GM12878 (cell line): ENCODE measurements around the gene RHOB. TPM values are rescaled to one million over a fixed set of nuclear protein-coding genes. Genes with fewer than 3 reads are reported as not detected.

ENCODE experiments used
- ATAC-seq: fragments of 200-7000 bp; cut with Tn5 transposase; 3 replicates; pipeline ENCODE4 v1.9.1; 2020; ENCODE audit warnings: mild to moderate bottlenecking, moderate library complexity
- BruUV-seq: library from RNA; stranded (reverse); fragments of 400-500 nt; replicated peaks from 2 replicates; lab custom pipeline; 2021; lab: Mats Ljungman, UMichigan
- CTCF ChIA-PET: fragments of 300-600 bp; sonication (Branson Sonifier 250); formaldehyde crosslinking; extraction: SDS; loops from one replicate; lab custom pipeline; 2021; ENCODE audit warnings: inconsistent platforms; lab: Yijun Ruan, JAX
- POLR2A ChIA-PET: fragments of 350-600 bp; formaldehyde crosslinking; extraction: SDS; loops from one replicate; lab custom pipeline; 2021; ENCODE audit warnings: inconsistent platforms; lab: Charles Lee
- RAD21 ChIA-PET: fragments of 300-600 bp; sonication (Branson Sonifier 250); formaldehyde crosslinking; loops from one replicate; lab custom pipeline; 2023; ENCODE audit warnings: antibody characterized with exemption; ENCODE audit not compliant: unreplicated experiment; lab: Charles Lee
- SMC1A ChIA-PET: fragments of 300-600 bp; sonication (Branson Sonifier 250); formaldehyde crosslinking; loops from one replicate; lab custom pipeline; 2023; ENCODE audit not compliant: unreplicated experiment, uncharacterized antibody; lab: Charles Lee
- DNase-seq: peaks from one replicate; pipeline ENCODE4 v3.0.0-alpha.2; 2011; ENCODE audit warnings: low read depth, low spot score
- FAIRE-seq: peaks from 3 replicates; lab custom pipeline; 2011; peaks lifted over from hg19 to GRCh38; lab: Jason Lieb, UNC
- H2AFZ ChIP-seq: 2 replicates; pipeline ENCODE4 v1.6.0; 2011; ENCODE audit warnings: low read depth, low read length, control low read depth; ENCODE audit not compliant: control insufficient read depth
- H3K27ac ChIP-seq: 2 replicates; pipeline ENCODE4 v1.5.1; 2011; ENCODE audit warnings: control low read depth; ENCODE audit not compliant: control insufficient read depth, insufficient read depth
- H3K27me3 ChIP-seq, 2 experiments: replicated peaks in 1 of 2; 2 replicates each; pipeline versions ENCODE4 v1.6.0 to v1.6.1; 2011; ENCODE audit warnings: low read length in 1 of 2; ENCODE audit not compliant: control insufficient read depth in 2 of 2, insufficient read depth in 2 of 2
- H3K36me3 ChIP-seq, 2 experiments: 2 replicates each; pipeline ENCODE4 v1.5.1; 2011; ENCODE audit warnings: low read length in 1 of 2; ENCODE audit not compliant: control insufficient read depth in 2 of 2, insufficient read depth in 2 of 2
- H3K4me1 ChIP-seq: 2 replicates; pipeline ENCODE4 v1.6.1; 2011; ENCODE audit warnings: mild to moderate bottlenecking, low read length, moderate library complexity, mixed read lengths; ENCODE audit not compliant: control insufficient read depth, insufficient read depth
- H3K4me2 ChIP-seq: 2 replicates; pipeline ENCODE4 v1.6.0; 2011; ENCODE audit warnings: control low read depth; ENCODE audit not compliant: control insufficient read depth, insufficient read depth
- H3K4me3 ChIP-seq: fragments of 200-600 bp; sonication (generic); 2 replicates; pipeline ENCODE4 v1.5.1; 2016
- H3K79me2 ChIP-seq: 2 replicates; pipeline ENCODE4 v1.6.0; 2011; ENCODE audit warnings: low read length; ENCODE audit not compliant: control insufficient read depth, insufficient read depth
- H3K9ac ChIP-seq: 2 replicates; pipeline ENCODE4 v1.8.0; 2011; ENCODE audit warnings: low read length, control low read depth, mixed read lengths; ENCODE audit not compliant: control insufficient read depth, insufficient read depth
- H3K9me3 ChIP-seq: replicated peaks from 3 replicates; pipeline ENCODE4 v1.5.1; 2011; ENCODE audit warnings: mild to moderate bottlenecking, low read length; ENCODE audit not compliant: control insufficient read depth, insufficient read depth
- H4K20me1 ChIP-seq: 2 replicates; pipeline ENCODE4 v1.6.0; 2011; ENCODE audit not compliant: control insufficient read depth, insufficient read depth
- DPF2 ChIP-seq: fragments of 450-650 bp; IDR thresholded peaks from 2 replicates; pipeline ENCODE4 v1.6.1; 2017; ENCODE audit warnings: mild to moderate bottlenecking
- FOXM1 ChIP-seq: IDR thresholded peaks from 2 replicates; pipeline ENCODE4 v1.6.1; 2012; ENCODE audit warnings: low read depth, mild to moderate bottlenecking, inconsistent platforms, low read length, moderate library complexity
- GATAD2B ChIP-seq: fragments of 450-650 bp; conservative IDR thresholded peaks from 2 replicates; pipeline ENCODE4 v1.6.1; 2017; ENCODE audit warnings: low read depth, mild to moderate bottlenecking, moderate library complexity
- KLF5 ChIP-seq: fragments of 450-650 bp; IDR thresholded peaks from 2 replicates; pipeline ENCODE4 v1.6.1; 2014; ENCODE audit warnings: mild to moderate bottlenecking; ENCODE audit not compliant: partially characterized antibody
- MEF2A ChIP-seq: IDR thresholded peaks from 2 replicates; pipeline ENCODE4 v1.6.1; 2011; ENCODE audit warnings: low read depth, mild to moderate bottlenecking, low read length, moderate library complexity; ENCODE audit not compliant: insufficient read depth
- MLLT1 ChIP-seq: fragments of 450-650 bp; IDR thresholded peaks from 2 replicates; pipeline ENCODE4 v1.6.1; 2016; ENCODE audit warnings: mild to moderate bottlenecking
- NFYB ChIP-seq: IDR thresholded peaks from 2 replicates; pipeline ENCODE4 v1.6.1; 2011; ENCODE audit warnings: low read depth, mild to moderate bottlenecking, low read length, improper control_type of control experiment, moderate library complexity; ENCODE audit not compliant: insufficient read depth
- RUNX3 ChIP-seq: IDR thresholded peaks from 2 replicates; pipeline ENCODE4 v1.6.1; 2012; ENCODE audit warnings: low read length, inconsistent platforms
- ZNF217 ChIP-seq: fragments of 450-650 bp; IDR thresholded peaks from 2 replicates; pipeline ENCODE4 v1.6.1; 2017; ENCODE audit warnings: antibody characterized with exemption, mild to moderate bottlenecking
- ZNF384 ChIP-seq: IDR thresholded peaks from 2 replicates; pipeline ENCODE4 v1.6.1; 2012; ENCODE audit warnings: low read depth, mild to moderate bottlenecking, low read length, improper control_type of control experiment, borderline replicate concordance
- ZSCAN29 ChIP-seq: fragments of 450-650 bp; IDR thresholded peaks from 2 replicates; pipeline ENCODE4 v1.6.1; 2017; ENCODE audit warnings: mild to moderate bottlenecking, moderate library complexity
- WGBS: methylation state at CpG from one replicate; pipeline ENCODE4 v1.1.6; 2016; ENCODE audit warnings: low lambda C conversion rate; ENCODE audit not compliant: insufficient replicate concordance, insufficient coverage; ENCODE audit errors: missing lambda C conversion rate; 5-methylcytosine and 5-hydroxymethylcytosine counted together
- in situ Hi-C: fragments of 300-500 bp; cut with MboI; formaldehyde crosslinking; loops from 9 replicates; pipeline ENCODE4 v1.14.3; 2018; ENCODE audit warnings: mixed read lengths
- intact Hi-C: fragments of 100-400 bp; cut with micrococcal nuclease; formaldehyde crosslinking; loops from one replicate; pipeline ENCODE4 v1.14.2; 2022; ENCODE audit not compliant: unreplicated experiment
- polyA plus RNA-seq, 11 experiments: library from polyadenylated mRNA; depleted of rRNA in 4 of 11; unstranded in 6 of 11; stranded (reverse) in 5 of 11; fragments of >200 nt; fragmentation: Nextera tagmentation in 4 of 11; fragmentation: Illumina TruSeq in 1 of 11; extraction: Ambion mirVana in 4 of 11; extraction: Trizol in 1 of 11; gene quantifications; 1 replicate in 1 of 11; 2 replicates in 10 of 11; pipeline versions ENCODE4 v1.2.1 to v1.2.3, GENCODE V29; 2011 to 2016; ENCODE audit warnings: inconsistent platforms in 2 of 11, missing spikeins in 2 of 11, low read depth in 1 of 11
- total RNA-seq, 4 experiments: library from RNA; depleted of rRNA in 3 of 4; stranded (reverse); fragments of >200 nt in 3 of 4; fragmentation: Illumina TruSeq in 1 of 4; extraction: Trizol in 1 of 4; gene quantifications; 2 replicates each; pipeline versions ENCODE4 v1.2.1 to v1.2.3, GENCODE V29; 2013 to 2021

Gene RHOB
- total and polyA plus RNA-seq, 10 of the 15 experiments (the other 5 are each of a cell fraction or from before 2014, with no cell fraction given) = 0.03 to 4.5 (median 1.2) TPM

- TF ChIP-seq ZSCAN29 = no peak
- TF ChIP-seq ZNF217 = no peak
Measured at GRCh38 chr2:20401489-20401835, 45.4 kb upstream of the RHOB start (continued).

- BruUV-seq = no TSS peak
- no peak for TF ChIP-seq DPF2
- TF ChIP-seq MEF2A = no peak
- TF ChIP-seq NFYB = no peak
- TF ChIP-seq KLF5 = no peak
- TF ChIP-seq MLLT1 = no peak
- TF ChIP-seq FOXM1 = no peak
- TF ChIP-seq RUNX3 = no peak
- TF ChIP-seq ZNF384 = no peak
- TF ChIP-seq GATAD2B = no peak
- ATAC-seq (no peak), DNase-seq (no peak), FAIRE-seq (no peak)
- 88% methylated on average over 5 of the region's 5 CpGs for WGBS
- Histone ChIP-seq H3K9ac (no peak overlapping the region), H3K79me2 (no peaks in the 10 kb centered on the region), H3K4me3 (no peak overlapping the region), H3K36me3 (no peaks in the 10 kb centered on the region), H4K20me1 (no peaks in the 10 kb centered on the region), H3K27ac (no peak overlapping the region), H2AFZ (no peak overlapping the region), H3K4me1 (no peaks in the 10 kb centered on the region), H3K9me3 (peaks cover 2% of the 10 kb centered on the region; the same call in 2 of the 3 replicates), H3K4me2 (no peak overlapping the region), H3K27me3 (no peaks in the 10 kb centered on the region)
- intact Hi-C loops (no loop called here), in situ Hi-C loops (no loop called here)
- ChIA-PET POLR2A (interaction anchor here (0.7 kb wide), 1 partner anchor 195 kb away, joined by 5 read pairs; no protein-coding TSS in a partner anchor), RAD21 (interaction anchor here (2.4 kb wide), 1 partner anchor 8 kb away, joined by 9 read pairs; no protein-coding TSS in a partner anchor), SMC1A (interaction anchor here (0.6 to 2.1 kb wide), 11 partner anchors 8 to 228 kb away, joined by 3 to 6 read pairs (median 3); no protein-coding TSS in a partner anchor), CTCF (interaction anchor here (0.6 to 3.8 kb wide), 7 partner anchors 7 to 238 kb away, joined by 3 to 17 read pairs (median 9); no protein-coding TSS in a partner anchor)
Measured at GRCh38 chr2:20403774-20404312, 43.0 kb upstream of the RHOB start.
